HG02870 (cell line): ENCODE data around the gene STK11.

ENCODE experiments used
- ATAC-seq: cut with Tn5 transposase; IDR thresholded peaks from one replicate; pipeline ENCODE4 v1.9.1; 2021; ENCODE audit warnings: mild to moderate bottlenecking, moderate library complexity; ENCODE audit not compliant: unreplicated experiment

Gene STK11

DNA sequence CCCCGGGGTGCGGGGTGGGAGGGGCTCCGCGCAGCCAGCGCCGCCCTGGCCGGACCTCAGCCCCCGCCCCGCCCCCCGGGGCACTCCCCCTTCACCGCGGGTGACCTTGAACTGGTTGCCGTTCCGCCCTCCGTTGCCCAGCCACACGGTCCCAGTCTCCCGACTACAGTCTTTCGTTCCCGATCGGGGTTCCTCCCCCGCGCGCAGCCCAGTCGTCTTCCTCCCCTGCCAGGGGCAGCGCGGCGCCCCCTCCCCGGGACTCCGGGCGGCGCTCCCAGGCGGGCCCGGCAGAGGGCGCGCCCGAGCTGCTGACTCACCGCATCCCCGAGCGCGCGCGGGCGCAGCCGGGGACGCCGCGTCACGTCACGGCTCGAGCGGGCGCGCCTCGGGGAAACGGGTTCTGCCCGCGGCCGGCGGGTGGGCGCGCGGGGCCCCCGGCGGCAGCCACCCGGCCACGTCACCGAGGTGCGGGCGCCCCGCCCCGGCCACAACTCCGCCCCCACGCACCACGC lies 43.3 kb downstream of the STK11 start:
- peak; percentile 20 for ATAC-seq

DNA sequence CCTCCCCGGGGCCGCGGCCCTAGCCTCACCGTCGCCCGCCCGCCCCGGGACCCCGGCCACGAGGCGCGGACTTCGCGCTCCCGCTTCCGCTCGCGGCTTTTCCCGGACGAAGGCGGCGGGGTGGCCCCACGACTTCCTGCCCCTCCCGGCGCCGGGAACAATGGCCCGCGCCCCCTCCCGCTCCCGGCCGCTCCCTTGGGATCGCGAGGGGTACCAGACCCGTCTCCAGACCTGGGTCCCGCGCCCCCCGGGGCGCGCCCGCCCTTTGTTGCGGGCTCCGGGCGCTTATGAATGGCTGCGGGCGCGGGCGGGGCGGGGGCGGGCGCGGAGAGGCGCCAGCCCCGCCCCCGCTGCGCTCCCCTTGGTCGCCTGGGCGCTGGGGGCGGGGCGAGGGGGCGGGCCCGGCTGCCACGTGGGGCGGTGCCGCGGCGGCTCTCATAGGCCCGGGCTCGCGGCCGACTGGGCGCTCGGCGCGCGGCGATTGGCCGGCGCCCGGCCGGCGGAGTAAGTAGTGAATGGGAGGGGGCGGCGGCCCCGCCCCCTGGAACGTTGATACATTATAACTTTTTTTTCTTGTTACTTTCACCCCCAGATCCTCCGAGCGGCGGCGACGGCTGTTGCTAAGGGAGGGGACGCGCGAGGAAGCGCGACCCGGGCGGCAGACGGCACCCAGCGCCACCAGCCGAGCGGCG lies 43.9 kb downstream of the STK11 start:
- peak; percentile 39 for ATAC-seq

DNA sequence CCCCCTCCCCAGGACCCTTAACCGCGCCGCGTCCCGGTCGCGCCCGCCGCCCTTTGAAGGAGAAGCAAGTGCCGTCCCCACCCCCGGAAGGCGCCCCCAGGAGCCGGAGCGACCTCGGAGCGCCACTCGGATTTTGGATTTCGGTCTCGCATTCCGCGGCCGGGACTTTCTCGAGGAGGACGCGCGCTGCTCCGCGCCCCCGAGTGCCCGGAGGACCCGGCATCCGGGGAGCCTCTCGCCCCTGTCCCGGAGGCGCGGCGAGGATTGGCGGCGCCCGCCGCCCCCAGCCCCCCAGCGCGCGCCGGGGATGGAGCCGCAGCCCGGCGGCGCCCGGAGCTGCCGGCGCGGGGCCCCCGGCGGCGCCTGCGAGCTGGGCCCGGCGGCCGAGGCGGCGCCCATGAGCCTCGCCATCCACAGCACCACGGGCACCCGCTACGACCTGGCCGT lies 44.4 kb downstream of the STK11 start:
- ATAC-seq = no peak

- ATAC-seq = no peak
Measured at GRCh38 chr19:1250437-1251260, 45.1 kb downstream of the STK11 start.

DNA sequence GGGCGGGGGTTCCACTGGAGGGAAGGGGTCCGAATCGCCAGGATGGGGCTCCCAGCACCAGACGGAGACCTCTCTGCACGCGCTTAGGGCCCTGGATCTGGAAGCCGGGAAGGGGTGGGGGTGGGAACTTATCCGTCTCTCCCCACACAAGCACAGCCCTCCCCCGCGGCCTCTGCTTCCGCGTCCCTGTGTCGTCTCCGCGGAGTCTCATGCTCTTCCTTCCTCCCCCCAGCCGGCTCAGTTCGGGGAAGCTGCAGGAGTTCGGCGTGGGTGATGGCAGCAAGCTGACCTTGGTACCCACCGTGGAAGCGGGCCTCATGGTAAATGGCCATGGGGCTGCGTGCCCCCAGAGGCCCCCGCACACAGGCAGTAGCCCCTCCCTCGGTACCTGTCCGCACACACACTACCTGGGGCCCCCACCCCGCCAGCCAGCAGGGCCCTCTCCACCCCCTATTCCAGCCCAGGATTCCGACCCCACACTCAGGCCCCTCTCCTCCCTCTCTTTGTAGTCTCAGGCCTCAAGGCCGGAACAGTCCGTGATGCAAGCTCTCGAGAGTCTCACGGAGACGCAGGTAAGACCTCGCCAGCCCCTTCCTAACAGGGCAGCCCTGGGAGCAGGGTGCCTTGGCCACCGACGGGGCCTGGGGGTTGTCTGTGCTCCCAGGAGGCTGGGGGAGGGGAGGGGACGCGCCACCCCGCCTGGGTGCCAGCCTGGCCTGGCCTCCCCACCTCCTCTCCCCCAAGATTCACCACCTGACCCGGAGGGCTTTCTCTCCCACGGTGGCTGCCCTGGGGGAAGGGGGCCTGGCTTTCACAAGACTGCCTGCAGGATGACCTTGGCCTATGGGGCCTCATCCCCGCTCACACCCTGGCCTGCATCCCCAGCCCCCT lies 46.0 kb downstream of the STK11 start:
- ATAC-seq = no peak

- no peak for ATAC-seq
Measured at GRCh38 chr19:1252221-1252820, 46.7 kb downstream of the STK11 start.

DNA sequence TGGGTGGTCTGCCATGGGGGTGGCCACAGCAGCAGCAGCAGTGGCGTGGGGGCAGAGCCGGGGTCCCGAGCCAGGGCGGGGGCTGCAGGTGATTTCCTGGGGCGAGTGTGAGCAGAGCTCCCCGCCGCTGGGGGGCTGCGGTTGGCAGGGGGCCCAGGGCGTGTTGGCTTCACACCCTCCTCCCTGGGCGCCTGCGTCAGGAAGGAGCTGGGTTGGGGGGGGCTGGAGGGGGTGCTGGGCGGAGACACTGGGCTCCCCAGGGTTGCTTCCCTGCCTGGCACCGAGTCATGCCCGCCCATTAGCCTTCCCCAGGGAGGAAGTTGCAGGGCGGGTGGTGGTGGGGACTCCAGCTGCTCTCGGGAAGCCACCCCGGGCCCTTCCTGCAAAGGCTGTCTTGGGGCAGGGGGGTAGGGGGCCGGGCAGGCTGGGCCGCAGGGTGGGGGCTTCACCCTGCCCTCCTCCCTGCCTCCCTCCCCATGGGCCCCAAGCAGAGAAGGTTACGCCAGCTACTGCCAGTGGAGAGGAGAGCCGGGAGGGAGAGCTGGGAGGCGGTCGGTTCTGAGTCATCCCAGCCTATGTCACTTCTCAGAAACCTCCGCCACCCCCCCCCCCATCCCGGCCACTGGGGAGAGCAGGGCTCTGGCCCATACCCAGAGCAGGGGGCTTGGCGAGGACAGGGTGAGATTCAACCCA lies 47.4 kb downstream of the STK11 start:
- no peak for ATAC-seq

DNA sequence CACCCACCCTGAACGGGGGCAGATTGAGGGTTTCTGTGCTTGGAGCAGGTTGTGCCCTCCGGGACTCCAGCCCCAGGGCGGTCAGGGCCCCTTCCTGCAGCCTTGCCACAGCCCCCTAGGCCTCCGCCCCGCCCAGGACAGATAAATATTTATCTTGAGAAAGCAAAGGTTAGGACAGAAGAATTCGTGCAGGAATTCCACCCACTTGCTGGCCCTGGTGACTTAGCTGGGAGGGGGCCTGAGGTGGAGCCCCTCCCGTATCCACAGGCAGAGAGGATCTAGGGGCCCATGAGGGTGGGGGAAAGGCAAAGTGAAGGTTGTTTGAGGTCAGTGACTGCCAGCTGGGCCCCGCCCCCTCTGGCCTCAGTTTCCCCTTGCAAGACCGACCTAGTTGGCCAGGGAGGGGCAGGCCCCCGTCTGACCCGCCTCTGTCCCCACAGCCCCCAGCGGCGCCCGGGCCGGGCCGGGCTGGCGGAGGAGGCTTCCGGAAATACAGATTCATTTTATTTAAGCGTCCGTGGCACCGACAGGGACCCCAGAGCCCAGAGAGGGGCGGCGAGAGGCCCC lies 48.0 kb downstream of the STK11 start:
- ATAC-seq = no peak

GRCh38 chr19:1254081-1254527 lies 48.5 kb downstream of the STK11 start:
- no peak for ATAC-seq

GRCh38 chr19:1254530-1255185 lies 49.1 kb downstream of the STK11 start:
- no peak for ATAC-seq

- no peak for ATAC-seq
Measured at GRCh38 chr19:1255186-1256161, 49.9 kb downstream of the STK11 start.

- no peak for ATAC-seq
Measured at GRCh38 chr19:1256646-1257474, 51.3 kb downstream of the STK11 start.

DNA sequence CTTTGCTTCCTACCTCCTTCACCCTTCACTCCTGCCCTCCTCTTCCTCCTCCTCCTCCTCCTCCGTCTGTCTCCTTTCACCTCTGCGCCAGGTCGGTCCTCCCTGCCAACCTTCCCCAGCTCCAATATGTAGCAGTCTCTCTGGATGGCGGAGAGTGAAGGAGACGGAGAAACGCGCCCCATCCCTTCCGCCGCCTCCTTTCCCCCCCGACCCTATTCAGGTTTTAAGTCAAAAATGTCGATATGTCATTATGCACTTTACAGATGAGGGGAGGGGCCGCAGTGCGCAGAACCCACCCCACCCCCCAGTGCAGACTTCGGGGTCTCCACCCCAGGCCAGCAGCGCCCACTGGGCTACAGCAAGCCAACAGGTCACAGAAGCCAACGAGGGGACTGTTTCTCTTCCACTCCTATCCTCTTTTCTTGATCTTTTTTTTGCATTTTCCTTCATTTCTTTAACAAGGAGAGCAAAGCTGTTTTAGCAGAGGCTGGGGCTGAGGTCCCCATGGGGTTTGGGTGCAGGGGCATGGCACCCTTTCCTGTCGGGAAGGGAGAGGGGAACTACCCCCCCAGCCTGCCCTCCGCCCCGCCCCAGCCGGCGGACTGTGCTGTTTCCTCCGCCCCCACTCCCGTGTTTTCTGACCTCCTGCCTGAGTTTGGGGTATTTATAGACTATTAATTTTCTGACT lies 52.0 kb downstream of the STK11 start:
- ATAC-seq = no peak

- no peak for ATAC-seq
Measured at GRCh38 chr19:1258163-1258492, 52.5 kb downstream of the STK11 start.

- no peak for ATAC-seq
Measured at GRCh38 chr19:1258707-1259205, 53.2 kb downstream of the STK11 start.

GRCh38 chr19:1259206-1259875 lies 53.8 kb downstream of the STK11 start:
- no peak for ATAC-seq
